Fibroblast of the aortic adventitia (primary cell): ENCODE results near the gene ACTN2. TPM values are rescaled to one million over a fixed set of nuclear protein-coding genes. Genes with fewer than 3 reads are reported as not detected.

Source experiments
- DNase-seq: peaks from one replicate; pipeline ENCODE4 v3.0.0-alpha.2; 2010; ENCODE audit warnings: low read depth
- H3K4me3 ChIP-seq: 2 replicates; pipeline ENCODE4 v1.5.1; 2011; ENCODE audit warnings: low read depth, mild to moderate bottlenecking, control low read depth, low read length, moderate library complexity
- total RNA-seq: library from RNA; depleted of rRNA; stranded (reverse); fragments of >200 nt; gene quantifications from 2 replicates; pipeline ENCODE4 v1.2.3, GENCODE V29; 2012; ENCODE audit warnings: low replicate concordance
- TF ChIP-seq, protein P1 (sequence below): IDR thresholded peaks from 2 replicates; pipeline ENCODE4 v1.5.1; 2011; ENCODE audit warnings: mild to moderate bottlenecking, low read length, control low read depth, inconsistent platforms; ENCODE audit not compliant: insufficient read depth

The ACTN2 gene
- total RNA-seq, 1 donor = 0.18 TPM

DNA sequence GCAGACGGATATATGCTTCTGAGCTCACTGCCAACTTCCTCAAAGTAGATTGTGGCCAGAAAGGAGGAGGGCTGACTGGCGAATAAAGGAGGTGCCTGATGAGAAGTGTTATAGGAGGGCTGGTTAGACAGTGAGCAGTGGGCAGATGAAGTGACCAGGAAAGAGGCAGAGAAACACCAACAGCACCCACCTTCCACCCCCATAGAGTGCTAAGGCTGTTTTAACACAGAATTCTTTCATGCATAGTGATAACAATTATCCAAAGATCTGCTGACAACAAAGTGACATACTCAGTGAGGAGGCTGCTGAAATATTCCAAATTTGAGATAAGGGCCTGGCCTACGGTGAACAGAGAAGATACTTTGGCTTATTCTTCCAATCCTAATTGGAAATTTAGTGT lies 87.6 kb downstream of the ACTN2 start:
- TF ChIP-seq, protein P1, sequence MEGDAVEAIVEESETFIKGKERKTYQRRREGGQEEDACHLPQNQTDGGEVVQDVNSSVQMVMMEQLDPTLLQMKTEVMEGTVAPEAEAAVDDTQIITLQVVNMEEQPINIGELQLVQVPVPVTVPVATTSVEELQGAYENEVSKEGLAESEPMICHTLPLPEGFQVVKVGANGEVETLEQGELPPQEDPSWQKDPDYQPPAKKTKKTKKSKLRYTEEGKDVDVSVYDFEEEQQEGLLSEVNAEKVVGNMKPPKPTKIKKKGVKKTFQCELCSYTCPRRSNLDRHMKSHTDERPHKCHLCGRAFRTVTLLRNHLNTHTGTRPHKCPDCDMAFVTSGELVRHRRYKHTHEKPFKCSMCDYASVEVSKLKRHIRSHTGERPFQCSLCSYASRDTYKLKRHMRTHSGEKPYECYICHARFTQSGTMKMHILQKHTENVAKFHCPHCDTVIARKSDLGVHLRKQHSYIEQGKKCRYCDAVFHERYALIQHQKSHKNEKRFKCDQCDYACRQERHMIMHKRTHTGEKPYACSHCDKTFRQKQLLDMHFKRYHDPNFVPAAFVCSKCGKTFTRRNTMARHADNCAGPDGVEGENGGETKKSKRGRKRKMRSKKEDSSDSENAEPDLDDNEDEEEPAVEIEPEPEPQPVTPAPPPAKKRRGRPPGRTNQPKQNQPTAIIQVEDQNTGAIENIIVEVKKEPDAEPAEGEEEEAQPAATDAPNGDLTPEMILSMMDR = no peak
- DNase-seq = no peak
- no peak overlapping the region for H3K4me3 ChIP-seq

DNA sequence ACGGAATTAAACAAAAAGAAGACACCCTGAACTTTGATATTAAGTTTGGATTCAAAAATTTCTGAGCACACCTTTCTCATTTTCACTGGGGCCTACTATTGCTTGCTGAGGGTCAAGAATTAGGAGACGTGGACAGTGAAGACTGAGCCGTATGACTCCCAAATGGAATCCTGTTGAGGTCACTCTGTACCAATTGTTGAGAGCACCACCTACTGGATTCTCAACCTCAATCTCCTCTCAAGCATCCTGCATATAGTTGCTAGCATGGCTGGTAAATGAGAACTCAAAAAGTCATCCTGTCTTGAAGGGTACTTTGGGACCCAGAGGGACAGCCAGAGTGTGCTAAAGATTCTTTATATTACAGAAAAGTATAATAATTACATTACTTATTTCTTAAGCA lies 88.6 kb downstream of the ACTN2 start:
- peak; percentile 52 for DNase-seq
- TF ChIP-seq, protein P1 = peak; percentile 39
- H3K4me3 ChIP-seq = no peak overlapping the region

DNA sequence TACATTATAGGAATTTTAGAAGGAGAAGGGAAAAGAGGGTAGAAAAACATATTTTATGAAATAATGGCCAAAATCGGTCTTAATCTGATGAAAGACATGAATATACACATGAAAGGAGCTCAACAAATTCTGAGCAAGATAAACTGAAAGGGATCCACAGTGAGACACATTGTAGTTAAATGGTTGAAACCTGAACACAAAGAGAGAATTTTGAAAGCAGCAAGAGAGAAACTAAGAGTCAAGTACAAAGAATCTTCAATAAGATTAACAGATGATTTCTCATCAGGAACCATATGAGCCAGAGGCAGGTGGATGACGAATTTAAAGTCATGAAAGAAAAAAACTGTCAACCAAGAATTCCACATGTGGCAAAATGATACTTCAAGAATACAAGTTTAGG lies 93.0 kb downstream of the ACTN2 start:
- TF ChIP-seq, protein P1 = no peak
- DNase-seq = no peak
- no peak overlapping the region for H3K4me3 ChIP-seq

DNA sequence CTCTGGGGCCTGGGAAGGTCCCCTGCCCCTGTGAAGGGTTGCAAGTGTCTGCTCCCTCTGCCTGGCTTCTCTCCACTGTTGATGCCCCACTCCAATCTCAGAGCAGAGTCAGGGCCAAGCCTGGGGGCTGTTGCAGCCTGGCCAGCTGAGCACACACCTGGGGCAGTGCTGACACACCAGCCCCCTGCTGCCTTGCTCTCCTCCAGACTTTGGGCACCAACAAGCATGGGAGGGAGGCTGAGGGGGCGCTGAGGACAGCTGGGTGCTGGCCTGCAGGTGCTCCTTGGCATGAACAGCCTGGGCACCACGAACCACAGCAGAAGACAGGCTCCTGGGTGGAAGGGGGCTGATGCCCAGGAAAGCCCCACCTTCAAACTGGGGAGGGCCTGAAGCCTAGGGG lies 99.2 kb downstream of the ACTN2 start:
- TF ChIP-seq, protein P1 = no peak
- DNase-seq = no peak
- H3K4me3 ChIP-seq = no peak overlapping the region

DNA sequence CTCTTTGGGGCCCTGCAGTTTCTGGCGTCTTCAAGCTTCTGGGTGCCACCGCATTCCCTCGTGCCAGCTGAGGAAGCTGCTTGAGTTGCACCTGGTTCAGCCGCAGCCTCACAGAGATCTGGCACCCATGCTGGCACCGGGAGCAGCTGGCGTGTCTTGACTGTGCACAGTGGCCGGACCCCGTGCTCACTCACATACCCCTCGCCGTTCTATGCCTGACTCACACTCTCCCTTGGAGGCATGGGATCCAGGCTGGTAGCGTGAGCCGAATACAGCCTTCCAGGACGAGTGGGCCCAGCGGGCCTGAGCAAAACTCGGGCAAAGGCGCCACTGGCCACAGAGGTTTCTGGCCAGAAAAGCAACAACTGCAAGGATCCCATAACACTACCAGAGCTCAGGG lies 100.2 kb downstream of the ACTN2 start:
- no peak overlapping the region for H3K4me3 ChIP-seq
- TF ChIP-seq, protein P1 = no peak
- no peak for DNase-seq

DNA sequence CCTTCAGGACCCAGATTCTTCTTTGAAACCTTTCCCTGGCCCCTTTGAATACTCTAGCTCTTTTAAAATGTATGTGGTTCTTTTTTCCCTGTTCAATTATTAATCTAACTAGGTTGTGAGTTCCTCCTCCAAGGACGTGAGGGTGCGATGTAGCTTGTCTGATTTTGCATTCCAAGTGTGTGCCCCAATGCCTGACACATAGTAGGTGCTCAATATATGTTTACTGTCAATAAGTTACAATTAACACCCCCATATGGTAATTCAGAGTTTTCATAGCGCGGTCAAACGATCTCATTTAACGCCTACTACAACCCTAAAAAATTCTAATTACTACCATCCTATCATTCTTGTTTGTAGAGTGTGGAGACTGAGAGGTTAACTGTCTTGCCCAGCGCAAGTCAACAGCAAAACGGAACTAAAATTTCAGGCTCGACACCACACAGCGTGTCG lies 108.3 kb downstream of the ACTN2 start:
- TF ChIP-seq, protein P1 = no peak
- H3K4me3 ChIP-seq = peak overlapping the region; percentile 67
- no peak for DNase-seq

DNA sequence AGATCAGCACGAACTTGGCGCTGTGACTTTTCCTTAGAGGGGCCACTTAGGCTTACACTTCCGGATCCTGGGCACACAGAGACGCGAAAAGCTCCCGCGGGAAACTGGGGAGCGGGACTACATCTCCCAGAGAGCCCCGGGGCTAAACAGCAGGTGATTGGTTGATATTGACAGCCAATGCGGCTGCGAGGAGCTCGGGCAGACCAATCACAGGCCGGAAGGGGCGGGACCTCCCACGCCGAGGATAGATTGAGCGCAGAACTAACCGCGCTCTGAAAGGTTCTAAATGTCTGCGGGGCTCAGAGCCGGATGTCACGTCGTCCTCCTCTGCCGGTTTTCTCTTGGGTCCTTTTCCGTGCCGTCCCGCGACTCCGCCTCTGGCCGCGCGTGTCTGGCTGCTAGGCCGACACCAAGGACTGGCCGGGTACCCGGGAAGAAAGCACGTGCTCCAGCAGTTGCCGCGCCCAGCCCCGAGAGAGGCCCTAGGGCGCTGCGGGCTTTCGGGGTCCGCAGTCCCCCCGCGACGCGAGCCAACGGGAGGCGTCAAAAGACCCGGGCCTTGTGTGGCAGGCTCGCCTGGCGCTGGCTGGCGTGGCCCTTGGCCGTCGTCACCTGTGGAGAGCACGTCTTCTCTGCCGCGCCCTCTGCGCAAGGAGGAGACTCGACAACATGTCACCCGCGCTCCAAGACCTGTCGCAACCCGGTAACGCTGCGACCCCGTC lies 108.9 kb downstream of the ACTN2 start, which contains the start of gene MTR:
Gene MTR, plus strand, starts transcription at position 258 of the 722 bp plus-strand sequence. Its CDS starts 412 bp downstream, at position 670.
- TF ChIP-seq, protein P1 = no peak

More for the DNA sequence above, 108.9 kb downstream of the ACTN2 start, which contains the start of gene MTR:
- peak; percentile 98 for DNase-seq
- H3K4me3 ChIP-seq = peak within 1 kb of the TSS; percentile 96
